Measurements from ENCODE around the gene GPR150. TPM values are rescaled to one million over a fixed set of nuclear protein-coding genes. Genes with fewer than 3 reads are reported as not detected.

GPR150 gene
- total and polyA plus RNA-seq, 10 of the 15 experiments (the other 5 are each of a cell fraction or from before 2014, with no cell fraction given) = 0.08 to 1.1 (median 0.37) TPM; not detected in 1

GRCh38 chr5:95655575-95655974, 35.7 kb downstream of the GPR150 start:
- WGBS (ENCODE audit: insufficient coverage, insufficient replicate concordance, low lambda C conversion rate, missing lambda C conversion rate) = 100% methylated on average over 1 of the region's 1 CpG
- no peak for FAIRE-seq
- in situ Hi-C loops (cut with MboI) = no loop called here

More at GRCh38 chr5:95655575-95655974, 35.7 kb downstream of the GPR150 start:
- SMC1A ChIA-PET (ENCODE audit: uncharacterized antibody, unreplicated experiment) = interaction anchor here (0.6 to 1.9 kb wide), 10 partner anchors 9 to 1150 kb away, joined by 3 to 6 read pairs (median 4); partner anchors contain the start of gene RFESD
- POLR2A ChIA-PET = interaction anchor here (0.8 to 1.5 kb wide), 3 partner anchors 9 to 134 kb away, joined by 3 to 10 read pairs (median 3); partner anchors contain the start of gene RFESD
- intact Hi-C loops (cut with micrococcal nuclease; ENCODE audit: unreplicated experiment) = no loop called here
- H3K4me1 ChIP-seq (ENCODE audit: control insufficient read depth, insufficient read depth, low read length) = no peaks in the 10 kb centered on the region
- H3K4me3 ChIP-seq = no peak overlapping the region
- CTCF ChIA-PET = interaction anchor here (0.6 to 1.6 kb wide), 10 partner anchors 9 to 1529 kb away, joined by 3 to 6 read pairs (median 3); partner anchors contain the start of gene RFESD
- RAD21 ChIA-PET (ENCODE audit: unreplicated experiment) = interaction anchor here (1.2 to 1.6 kb wide), 3 partner anchors 9 to 125 kb away, joined by 4 to 6 read pairs (median 4); no protein-coding TSS in a partner anchor
- no peaks in the 10 kb centered on the region for H3K36me3 ChIP-seq (ENCODE audit: control insufficient read depth in 2 of 2, insufficient read depth in 2 of 2, low read length in 1 of 2)
- no peak overlapping the region for H3K9ac ChIP-seq (ENCODE audit: control insufficient read depth, insufficient read depth, low read length)
- H4K20me1 ChIP-seq (ENCODE audit: control insufficient read depth, insufficient read depth) = no peaks in the 10 kb centered on the region
- DNase-seq (ENCODE audit: low read depth, low spot score) (no peak), ATAC-seq (no peak)
- no peak overlapping the region for H3K4me2 ChIP-seq (ENCODE audit: control insufficient read depth, insufficient read depth)
- no peak overlapping the region for H3K27ac ChIP-seq (ENCODE audit: control insufficient read depth, insufficient read depth)
- no peak for TF ChIP-seq DPF2 (IDR thresholded peaks at IDR 0.05)
- TF ChIP-seq CHD1 (IDR thresholded peaks at IDR 0.05; ENCODE audit: low read depth, low read length) = no peak
- TF ChIP-seq BCLAF1 (IDR thresholded peaks at IDR 0.05) = no peak
- TF ChIP-seq STAT3 (IDR thresholded peaks at IDR 0.05; ENCODE audit: low read depth, low read length) = no peak
- TF ChIP-seq, protein P1, sequence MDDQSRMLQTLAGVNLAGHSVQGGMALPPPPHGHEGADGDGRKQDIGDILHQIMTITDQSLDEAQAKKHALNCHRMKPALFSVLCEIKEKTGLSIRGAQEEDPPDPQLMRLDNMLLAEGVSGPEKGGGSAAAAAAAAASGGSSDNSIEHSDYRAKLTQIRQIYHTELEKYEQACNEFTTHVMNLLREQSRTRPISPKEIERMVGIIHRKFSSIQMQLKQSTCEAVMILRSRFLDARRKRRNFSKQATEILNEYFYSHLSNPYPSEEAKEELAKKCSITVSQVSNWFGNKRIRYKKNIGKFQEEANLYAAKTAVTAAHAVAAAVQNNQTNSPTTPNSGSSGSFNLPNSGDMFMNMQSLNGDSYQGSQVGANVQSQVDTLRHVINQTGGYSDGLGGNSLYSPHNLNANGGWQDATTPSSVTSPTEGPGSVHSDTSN (IDR thresholded peaks at IDR 0.05; ENCODE audit: insufficient replicate concordance, low read depth, low read length) = no peak
- H3K79me2 ChIP-seq (ENCODE audit: control insufficient read depth, insufficient read depth, low read length) = no peaks in the 10 kb centered on the region
- H2AFZ ChIP-seq (ENCODE audit: control insufficient read depth, low read depth, low read length) = no peak overlapping the region
- BruUV-seq (replicated peaks) = no TSS peak
- no peaks in the 10 kb centered on the region for H3K27me3 ChIP-seq (replicated peaks in 1 of 2; ENCODE audit: control insufficient read depth in 2 of 2, insufficient read depth in 2 of 2, low read length in 1 of 2)
- no peaks in the 10 kb centered on the region for H3K9me3 ChIP-seq (replicated peaks; ENCODE audit: control insufficient read depth, insufficient read depth, low read length)

Measured in GM12878 (cell line).